K562 (cell line): Measurements from ENCODE around the gene GPD1L.

ENCODE experiments used
- CHD2 ChIP-seq: IDR thresholded peaks from 2 replicates; pipeline ENCODE4 v1.6.1; 2011; ENCODE audit warnings: low read depth, low read length
- FOXA3 ChIP-seq, 2 experiments: fragments of 450-650 bp in 1 of 2; sonication (generic) in 1 of 2; formaldehyde crosslinking; IDR thresholded peaks in 1 of 2; conservative IDR thresholded peaks in 1 of 2; 2 replicates each; pipeline versions ENCODE4 v1.4.0 to v1.8.0; 2020 to 2022; ENCODE audit warnings: mild to moderate bottlenecking in 2 of 2, missing genetic modification reagents in 1 of 2
- GABPB1 ChIP-seq: sonication (generic); formaldehyde crosslinking; IDR thresholded peaks from 2 replicates; pipeline ENCODE4 v1.8.0; 2022; ENCODE audit warnings: mild to moderate bottlenecking, missing genetic modification reagents
- MAFK ChIP-seq: IDR thresholded peaks from 2 replicates; pipeline ENCODE4 v1.6.1; 2011; ENCODE audit warnings: low read length, improper control_type of control experiment
- MAZ ChIP-seq, 2 experiments: fragments of 450-650 bp in 1 of 2; sonication (generic) in 1 of 2; formaldehyde crosslinking; IDR thresholded peaks in 1 of 2; conservative IDR thresholded peaks in 1 of 2; 2 replicates each; pipeline versions ENCODE4 v1.4.0 to v1.5.0; 2020; ENCODE audit warnings: mild to moderate bottlenecking in 1 of 2, missing genetic modification reagents in 1 of 2
- PCBP1 ChIP-seq: fragments of 200-400 bp; formaldehyde crosslinking; IDR thresholded peaks from 2 replicates; pipeline ENCODE4 v1.6.1; 2018; ENCODE audit warnings: mild to moderate bottlenecking, low read depth, low read length; ENCODE audit not compliant: poor library complexity, severe bottlenecking
- RAD21 ChIP-seq, 2 experiments: fragments of 250-450 bp in 1 of 2; fragments of 450-650 bp in 1 of 2; sonication (Bioruptor Pico) in 1 of 2; formaldehyde crosslinking in 1 of 2; IDR thresholded peaks in 1 of 2; conservative IDR thresholded peaks in 1 of 2; 2 replicates each; pipeline versions ENCODE4 v1.4.0 to v1.8.0; 2020 to 2022; ENCODE audit warnings: mild to moderate bottlenecking in 2 of 2, moderate library complexity in 1 of 2
- ZNF143 ChIP-seq: sonication (generic); formaldehyde crosslinking; IDR thresholded peaks from 2 replicates; pipeline ENCODE4 v1.9.0; 2022; ENCODE audit warnings: mild to moderate bottlenecking, missing genetic modification reagents

DNA sequence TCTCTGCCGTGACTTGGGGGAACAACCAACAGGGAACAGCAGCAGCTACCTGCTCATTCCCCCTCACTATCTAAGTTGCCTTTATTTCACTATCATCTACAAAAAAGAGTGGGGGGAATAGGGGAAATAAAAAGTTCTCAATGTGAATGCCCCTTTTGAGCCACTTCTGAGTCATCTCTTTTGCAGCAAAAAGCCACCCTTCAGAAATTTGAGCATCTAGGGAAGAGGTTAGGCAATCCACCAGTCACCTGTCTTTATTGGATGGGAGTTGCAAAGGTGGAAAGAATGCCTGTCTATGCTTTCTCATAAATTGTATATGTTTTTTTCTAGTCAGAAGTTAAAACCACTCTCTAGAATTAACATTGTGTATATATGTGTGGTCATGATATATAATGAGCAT, 41.1 kb downstream of the GPD1L start:
- no peak for TF ChIP-seq FOXA3 (CRISPR knock-in tag; conservative IDR thresholded peaks at IDR 0.05 in 1 of 2, IDR thresholded peaks at IDR 0.05 in 1 of 2)
- TF ChIP-seq MAFK = no peak
- no peak for TF ChIP-seq CHD2
- no peak for TF ChIP-seq RAD21 (CRISPR knock-in tag; conservative IDR thresholded peaks at IDR 0.05 in 1 of 2, IDR thresholded peaks at IDR 0.05 in 1 of 2)
- TF ChIP-seq PCBP1 = no peak
- no peak for TF ChIP-seq GABPB1 (CRISPR knock-in tag)
- no peak for TF ChIP-seq MAZ (CRISPR knock-in tag; conservative IDR thresholded peaks at IDR 0.05 in 1 of 2, IDR thresholded peaks at IDR 0.05 in 1 of 2)
- TF ChIP-seq ZNF143 (CRISPR knock-in tag) = no peak
